ENCODE results near the gene GOLM1.

GOLM1 gene

GRCh38 chr9:86041311-86041741 is 58.0 kb downstream of the GOLM1 start:
- Mint-ChIP-seq H3K27me3 (ENCODE audit: low read depth) (no peaks in the 10 kb centered on the region), H3K27ac (peak overlapping the region; percentile 54 to 79 (median 72)), H3K4me1 (peaks cover 28% of the 10 kb centered on the region), H3K36me3 (ENCODE audit: low read depth) (peaks cover 68% of the 10 kb centered on the region), H3K4me3 (peak overlapping the region in 2 of 3 experiments; percentile 12 to 42), H3K9me3 (no peaks in the 10 kb centered on the region)
- TF ChIP-seq, protein P1, sequence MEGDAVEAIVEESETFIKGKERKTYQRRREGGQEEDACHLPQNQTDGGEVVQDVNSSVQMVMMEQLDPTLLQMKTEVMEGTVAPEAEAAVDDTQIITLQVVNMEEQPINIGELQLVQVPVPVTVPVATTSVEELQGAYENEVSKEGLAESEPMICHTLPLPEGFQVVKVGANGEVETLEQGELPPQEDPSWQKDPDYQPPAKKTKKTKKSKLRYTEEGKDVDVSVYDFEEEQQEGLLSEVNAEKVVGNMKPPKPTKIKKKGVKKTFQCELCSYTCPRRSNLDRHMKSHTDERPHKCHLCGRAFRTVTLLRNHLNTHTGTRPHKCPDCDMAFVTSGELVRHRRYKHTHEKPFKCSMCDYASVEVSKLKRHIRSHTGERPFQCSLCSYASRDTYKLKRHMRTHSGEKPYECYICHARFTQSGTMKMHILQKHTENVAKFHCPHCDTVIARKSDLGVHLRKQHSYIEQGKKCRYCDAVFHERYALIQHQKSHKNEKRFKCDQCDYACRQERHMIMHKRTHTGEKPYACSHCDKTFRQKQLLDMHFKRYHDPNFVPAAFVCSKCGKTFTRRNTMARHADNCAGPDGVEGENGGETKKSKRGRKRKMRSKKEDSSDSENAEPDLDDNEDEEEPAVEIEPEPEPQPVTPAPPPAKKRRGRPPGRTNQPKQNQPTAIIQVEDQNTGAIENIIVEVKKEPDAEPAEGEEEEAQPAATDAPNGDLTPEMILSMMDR (IDR thresholded peaks at IDR 0.05; ENCODE audit: unreplicated experiment in 3 of 3), result no peak

- no peaks in the 10 kb centered on the region for H3K27me3 Mint-ChIP-seq (ENCODE audit: low read depth)
- H3K4me3 Mint-ChIP-seq, result no peak overlapping the region
- peaks cover 23% of the 10 kb centered on the region for H3K4me1 Mint-ChIP-seq
- no peaks in the 10 kb centered on the region for H3K9me3 Mint-ChIP-seq
- TF ChIP-seq, protein P1 (IDR thresholded peaks at IDR 0.05; ENCODE audit: unreplicated experiment in 3 of 3), result no peak
- H3K36me3 Mint-ChIP-seq (ENCODE audit: low read depth), result peaks cover 70% of the 10 kb centered on the region
- H3K27ac Mint-ChIP-seq, result peak overlapping the region; percentile 54 to 79 (median 72)
Measured at GRCh38 chr9:86040861-86041155, 58.5 kb downstream of the GOLM1 start.

DNA sequence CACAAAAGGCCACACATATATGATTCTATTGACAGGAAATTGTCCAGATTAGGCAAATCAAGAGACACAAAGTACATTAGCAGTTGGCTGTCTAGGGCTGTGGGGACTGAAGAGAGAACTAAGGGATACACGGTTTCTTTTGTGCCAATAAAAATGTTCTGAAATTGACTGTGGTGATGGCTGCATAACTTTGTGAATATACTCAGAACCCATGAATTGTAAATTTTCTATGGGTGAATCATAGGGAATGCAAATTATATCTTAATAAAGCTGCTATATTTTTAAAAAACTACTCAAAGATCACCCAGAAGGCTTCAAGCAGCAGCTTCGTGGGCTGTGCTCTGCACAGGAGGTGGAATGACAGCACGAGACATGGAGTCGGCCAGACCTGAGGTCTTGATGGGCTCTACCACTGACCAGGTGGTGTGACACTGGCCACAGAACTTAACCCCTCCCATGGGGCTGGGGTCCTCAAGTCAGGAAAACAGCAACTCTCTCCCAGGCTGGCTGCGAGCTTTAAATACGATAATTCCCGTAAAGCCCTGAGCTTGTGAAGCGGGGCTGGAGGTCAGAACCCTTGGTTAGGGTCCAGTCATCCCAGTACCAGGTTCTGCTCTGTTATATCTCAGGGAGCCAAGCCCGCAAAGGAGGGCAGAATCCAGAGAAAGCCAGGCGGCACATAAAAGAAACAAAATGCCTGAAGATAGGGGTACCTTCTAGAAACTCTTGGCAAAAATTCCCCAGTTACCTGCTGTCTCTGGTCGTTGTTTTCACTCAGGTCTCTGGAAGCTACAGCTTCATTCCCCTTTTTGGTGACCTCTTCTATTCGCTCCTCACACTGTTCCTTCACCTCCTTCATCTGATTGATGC is 59.1 kb downstream of the GOLM1 start:
- peak overlapping the region in 2 of 3 experiments; percentile 54 to 72 for H3K27ac Mint-ChIP-seq
- peaks cover 21% of the 10 kb centered on the region for H3K4me1 Mint-ChIP-seq
- H3K9me3 Mint-ChIP-seq, result no peaks in the 10 kb centered on the region
- no peak overlapping the region for H3K4me3 Mint-ChIP-seq
- TF ChIP-seq, protein P1 (IDR thresholded peaks at IDR 0.05; ENCODE audit: unreplicated experiment in 3 of 3), result no peak
- peaks cover 69% of the 10 kb centered on the region for H3K36me3 Mint-ChIP-seq (ENCODE audit: low read depth)
- H3K27me3 Mint-ChIP-seq (ENCODE audit: low read depth), result no peaks in the 10 kb centered on the region

DNA sequence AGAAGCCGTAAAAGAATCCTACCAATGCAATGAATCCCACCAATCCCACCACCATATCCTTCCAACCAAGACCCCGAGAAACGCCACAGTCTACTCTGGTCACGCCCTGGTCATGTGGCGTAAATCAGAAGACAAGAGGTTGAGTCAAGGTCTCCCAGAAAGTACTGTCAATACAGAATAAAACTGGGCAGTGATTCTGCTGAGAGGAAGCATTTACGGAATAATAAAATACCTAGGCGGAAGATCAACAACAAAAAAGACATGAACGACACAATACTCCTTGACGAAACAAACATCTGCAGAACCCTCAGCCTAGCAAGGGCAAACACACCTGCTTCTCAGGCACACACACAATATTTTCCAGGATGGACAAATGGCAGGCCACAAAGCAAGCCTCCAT is 62.8 kb downstream of the GOLM1 start:
- TF ChIP-seq, protein P1 (IDR thresholded peaks at IDR 0.05; ENCODE audit: unreplicated experiment in 3 of 3), result no peak
- H3K36me3 Mint-ChIP-seq (ENCODE audit: low read depth), result peaks cover 82% of the 10 kb centered on the region
- H3K9me3 Mint-ChIP-seq, result no peaks in the 10 kb centered on the region
- peak overlapping the region in 2 of 3 experiments; percentile 4 to 41 for H3K27ac Mint-ChIP-seq
- peaks cover 11% of the 10 kb centered on the region for H3K4me1 Mint-ChIP-seq
- H3K4me3 Mint-ChIP-seq, result no peak overlapping the region
- no peaks in the 10 kb centered on the region for H3K27me3 Mint-ChIP-seq (ENCODE audit: low read depth)

DNA sequence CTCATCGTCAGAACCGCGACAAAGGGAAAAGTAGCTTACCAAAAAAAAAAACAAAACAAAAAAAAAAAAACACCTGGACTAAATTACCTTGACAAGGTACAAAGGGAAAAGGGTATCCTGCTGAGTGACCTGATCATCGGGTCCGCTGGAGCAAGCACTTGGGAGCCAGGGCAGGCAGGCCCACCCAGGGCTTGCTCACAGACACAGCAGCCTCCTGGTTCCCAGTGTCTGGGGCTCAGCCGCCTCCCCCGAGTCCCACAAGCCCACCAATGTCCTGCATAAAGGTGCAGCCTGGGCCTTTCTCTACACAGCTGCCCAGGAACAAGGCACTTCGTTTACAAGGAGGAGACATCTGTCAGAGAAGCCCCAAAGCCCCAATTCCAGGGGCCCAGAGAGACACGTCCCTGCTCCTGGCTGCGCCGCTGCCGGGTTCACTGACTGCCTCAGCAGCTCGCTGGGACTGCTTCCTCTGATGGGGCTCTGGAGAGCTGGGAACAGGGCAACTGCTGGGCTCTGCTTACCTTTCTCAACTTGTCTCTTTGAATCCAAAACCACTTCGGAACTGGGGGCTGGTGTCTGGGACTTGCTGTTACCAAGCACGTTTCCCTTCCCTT is 63.4 kb downstream of the GOLM1 start:
- Mint-ChIP-seq H3K27ac (peak overlapping the region in 1 of 3 experiments; percentile 4), H3K4me3 (no peak overlapping the region), H3K4me1 (peaks cover 5% of the 10 kb centered on the region), H3K36me3 (ENCODE audit: low read depth) (peaks cover 89% of the 10 kb centered on the region), H3K9me3 (no peaks in the 10 kb centered on the region), H3K27me3 (ENCODE audit: low read depth) (no peaks in the 10 kb centered on the region)
- TF ChIP-seq, protein P1 (IDR thresholded peaks at IDR 0.05; ENCODE audit: unreplicated experiment in 3 of 3), result no peak

Measured in nephron (organoid).